ACC112 (cell line): ENCODE results near the gene FGF18.
"Not testable (repeated sequence)": the region's sequence is repeated elsewhere in the genome, so short reads cannot be mapped to it uniquely, and the experiment has no call there.

Source experiments
- H2AFZ ChIP-seq: fragments of 200-600 bp; sonication (generic); one replicate; pipeline ENCODE4 v1.6.0; 2017; ENCODE audit warnings: antibody characterized with exemption, low read length; ENCODE audit not compliant: unreplicated experiment
- H3K27ac ChIP-seq: fragments of 200-600 bp; sonication (generic); 2 replicates; pipeline ENCODE4 v1.5.1; 2014; ENCODE audit warnings: low read depth, mild to moderate bottlenecking, antibody characterized with exemption, low read length, moderate library complexity
- H3K27me3 ChIP-seq: fragments of 200-600 bp; sonication (generic); 2 replicates; pipeline ENCODE4 v1.6.1; 2014; ENCODE audit warnings: mild to moderate bottlenecking, antibody characterized with exemption, low read length, moderate library complexity, mixed read lengths; ENCODE audit not compliant: insufficient read depth
- H3K36me3 ChIP-seq: fragments of 200-600 bp; sonication (generic); 2 replicates; pipeline ENCODE4 v1.6.1; 2016; ENCODE audit warnings: mild to moderate bottlenecking, antibody characterized with exemption, low read length, moderate library complexity, mixed read lengths; ENCODE audit not compliant: insufficient read depth
- H3K4me1 ChIP-seq: fragments of 200-600 bp; sonication (generic); one replicate; pipeline ENCODE4 v1.6.1; 2016; ENCODE audit warnings: low read length, mixed read lengths; ENCODE audit not compliant: insufficient read depth, unreplicated experiment, control insufficient read depth
- H3K4me3 ChIP-seq: fragments of 200-600 bp; sonication (generic); 2 replicates; pipeline ENCODE4 v1.5.1; 2014; ENCODE audit warnings: mild to moderate bottlenecking, low read depth, low read length
- H3K79me2 ChIP-seq: fragments of 200-600 bp; sonication (generic); one replicate; pipeline ENCODE4 v1.6.0; 2016; ENCODE audit warnings: low read length; ENCODE audit not compliant: control insufficient read depth, unreplicated experiment, insufficient read depth

FGF18 gene

DNA sequence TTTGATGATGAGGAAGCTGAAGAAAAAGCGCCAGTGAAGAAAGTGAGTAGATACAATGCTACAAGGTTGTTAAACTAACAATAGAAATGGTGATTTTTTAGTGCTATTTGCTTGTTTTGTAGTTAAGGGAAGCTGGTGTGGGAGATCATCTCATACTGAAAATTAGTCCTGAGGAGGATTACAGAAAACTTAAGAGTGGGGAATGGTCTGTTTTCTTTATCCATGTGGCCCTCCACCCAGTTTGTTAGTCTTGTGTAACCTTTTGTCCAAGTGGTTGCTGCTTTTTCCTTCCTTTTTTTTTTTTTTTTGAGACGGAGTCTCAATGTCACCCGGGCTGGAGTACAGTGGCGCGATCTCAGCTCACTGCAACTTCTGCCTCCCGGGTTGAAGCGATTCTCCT, 19.3 kb upstream of the FGF18 start:
- H2AFZ ChIP-seq = no peak overlapping the region
- no peak overlapping the region for H3K4me3 ChIP-seq
- H3K27ac ChIP-seq = no peak overlapping the region
- H3K4me1 ChIP-seq = peaks cover 4% of the 10 kb centered on the region
- peaks cover 56% of the 10 kb centered on the region for H3K36me3 ChIP-seq
- H3K79me2 ChIP-seq = peaks cover 70% of the 10 kb centered on the region
- H3K27me3 ChIP-seq = no peaks in the 10 kb centered on the region

- H3K4me3 ChIP-seq = no peak overlapping the region
Observed at GRCh38 chr5:171401167-171401947, 18.1 kb upstream of the FGF18 start.

GRCh38 chr5:171402751-171403150, 16.7 kb upstream of the FGF18 start:
- Histone ChIP-seq H3K79me2 (peaks cover 69% of the 10 kb centered on the region), H3K4me1 (peaks cover 29% of the 10 kb centered on the region), H3K36me3 (peaks cover 64% of the 10 kb centered on the region)
- not testable (repeated sequence) for H3K4me3 ChIP-seq, H2AFZ ChIP-seq, H3K27me3 ChIP-seq, H3K27ac ChIP-seq

More at GRCh38 chr5:171401167-171401947, 18.1 kb upstream of the FGF18 start:
- H3K27ac ChIP-seq = no peak overlapping the region
- H3K36me3 ChIP-seq = peaks cover 60% of the 10 kb centered on the region
- peaks cover 16% of the 10 kb centered on the region for H3K4me1 ChIP-seq
- peaks cover 70% of the 10 kb centered on the region for H3K79me2 ChIP-seq
- no peak overlapping the region for H2AFZ ChIP-seq
- H3K27me3 ChIP-seq = no peaks in the 10 kb centered on the region

DNA sequence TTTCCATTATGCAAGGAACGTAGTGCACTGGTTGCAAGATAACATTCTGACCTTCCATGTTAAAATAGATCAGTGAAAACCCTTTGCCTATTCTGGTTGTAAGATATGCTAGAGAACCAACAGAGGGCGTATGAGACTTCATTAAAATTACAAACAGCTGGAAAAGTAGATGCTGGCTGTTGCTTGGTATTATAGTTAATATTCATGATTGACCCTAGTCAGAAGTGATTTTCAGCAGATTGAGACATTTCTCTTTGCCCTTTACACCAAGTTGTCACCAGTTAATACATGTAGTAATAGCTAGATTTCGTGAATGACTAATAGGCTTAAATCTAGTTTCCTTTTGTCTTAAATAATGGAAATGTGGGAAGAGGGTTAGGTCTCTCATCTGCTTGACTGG, 13.8 kb upstream of the FGF18 start:
- Histone ChIP-seq H3K4me1 (peaks cover 51% of the 10 kb centered on the region), H3K36me3 (peaks cover 60% of the 10 kb centered on the region), H3K27ac (peak overlapping the region; percentile 11), H3K79me2 (peaks cover 59% of the 10 kb centered on the region), H3K27me3 (no peaks in the 10 kb centered on the region), H2AFZ (no peak overlapping the region), H3K4me3 (no peak overlapping the region)

DNA sequence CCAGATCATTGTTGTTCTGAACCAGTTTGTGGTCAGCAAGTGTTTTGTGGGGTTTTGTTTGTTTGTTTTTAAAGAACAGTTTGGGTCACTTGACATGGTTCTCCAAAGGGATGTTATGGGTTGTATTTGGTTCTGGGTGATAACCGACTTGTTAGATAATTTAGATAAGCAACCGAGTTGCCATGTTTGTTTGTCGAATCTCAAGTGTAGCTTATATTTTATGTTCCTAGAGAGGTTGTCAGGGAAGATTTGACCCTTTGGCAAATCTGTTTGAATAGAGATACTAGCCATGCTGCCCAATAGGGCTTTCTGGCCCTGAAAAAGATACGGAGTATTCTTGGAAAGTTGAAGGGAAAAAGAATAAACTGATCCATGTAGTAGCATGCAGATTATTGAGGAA, 12.2 kb upstream of the FGF18 start:
- Histone ChIP-seq H3K36me3 (peaks cover 58% of the 10 kb centered on the region), H3K27me3 (no peaks in the 10 kb centered on the region), H3K27ac (no peak overlapping the region), H3K79me2 (peaks cover 52% of the 10 kb centered on the region), H3K4me3 (no peak overlapping the region), H3K4me1 (peaks cover 51% of the 10 kb centered on the region), H2AFZ (no peak overlapping the region)

DNA sequence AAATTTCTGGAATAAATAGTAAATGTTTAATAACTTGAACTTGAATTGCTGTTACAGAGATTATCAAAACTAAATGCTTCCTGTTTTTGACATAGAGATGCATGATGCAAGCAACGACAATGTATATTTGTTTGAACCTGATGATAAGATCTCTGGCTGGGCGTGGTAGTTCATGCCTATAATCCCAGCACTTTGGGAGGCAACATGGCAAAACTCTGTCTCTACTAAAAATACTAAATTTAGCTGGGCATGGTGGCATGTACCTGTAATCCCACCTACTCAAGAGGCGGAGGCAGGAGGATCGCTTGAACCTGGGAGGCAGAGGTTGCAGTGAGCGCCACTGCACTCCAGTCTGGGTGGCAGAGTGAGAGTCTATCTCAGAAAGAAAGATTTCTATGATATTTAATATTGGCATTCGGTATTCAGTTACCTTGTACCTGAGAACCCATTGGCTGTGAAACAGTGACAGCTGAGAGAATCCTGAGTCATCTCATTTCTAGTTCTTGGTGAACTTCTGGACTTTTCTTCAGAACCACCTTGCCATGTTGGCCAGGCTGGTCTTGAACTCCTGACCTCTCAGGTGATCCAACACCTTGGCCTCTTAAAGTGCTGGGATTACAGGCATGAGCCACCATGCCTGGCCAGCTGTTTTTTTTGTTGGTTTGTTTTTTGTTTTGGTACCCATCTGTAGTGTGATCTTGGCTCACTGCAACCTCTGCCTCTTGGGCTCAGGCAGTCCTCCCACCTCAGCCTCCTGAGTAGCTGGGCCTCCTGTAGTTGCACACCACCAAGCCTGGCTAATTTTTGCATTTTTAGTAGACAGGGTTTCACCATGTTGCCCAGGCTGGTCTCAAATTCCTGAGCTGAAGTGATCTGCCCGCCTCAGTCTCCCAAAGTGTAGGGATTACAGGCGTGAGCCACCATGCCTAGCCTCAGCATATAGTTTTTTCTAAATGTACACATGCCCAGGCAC, 10.0 kb upstream of the FGF18 start:
- Histone ChIP-seq H3K27ac (no peak overlapping the region), H3K36me3 (peaks cover 66% of the 10 kb centered on the region)

DNA sequence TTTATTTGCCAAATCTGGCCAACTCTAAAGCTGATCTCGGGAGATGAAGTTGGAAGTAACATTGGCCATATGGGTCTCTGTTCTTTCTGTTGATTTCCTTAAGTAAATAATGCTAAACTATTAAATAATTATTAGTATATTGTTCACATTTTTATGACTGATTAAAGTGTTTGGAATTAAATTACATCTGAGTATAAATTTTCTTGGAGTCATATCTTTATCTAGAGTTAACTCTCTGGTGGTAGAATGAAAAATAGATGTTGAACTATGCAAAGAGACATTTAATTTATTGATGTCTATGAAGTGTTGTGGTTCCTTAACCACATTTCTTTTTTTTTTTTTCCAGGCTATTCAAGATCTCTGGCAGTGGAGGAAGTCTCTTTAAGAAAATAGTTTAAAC, 9.3 kb upstream of the FGF18 start:
- Histone ChIP-seq H3K36me3 (peaks cover 62% of the 10 kb centered on the region), H2AFZ (no peak overlapping the region)

More for the DNA sequence above, 10.0 kb upstream of the FGF18 start:
- Histone ChIP-seq H3K79me2 (peaks cover 52% of the 10 kb centered on the region), H3K27me3 (no peaks in the 10 kb centered on the region), H3K4me1 (peaks cover 51% of the 10 kb centered on the region), H3K4me3 (no peak overlapping the region), H2AFZ (no peak overlapping the region)

DNA sequence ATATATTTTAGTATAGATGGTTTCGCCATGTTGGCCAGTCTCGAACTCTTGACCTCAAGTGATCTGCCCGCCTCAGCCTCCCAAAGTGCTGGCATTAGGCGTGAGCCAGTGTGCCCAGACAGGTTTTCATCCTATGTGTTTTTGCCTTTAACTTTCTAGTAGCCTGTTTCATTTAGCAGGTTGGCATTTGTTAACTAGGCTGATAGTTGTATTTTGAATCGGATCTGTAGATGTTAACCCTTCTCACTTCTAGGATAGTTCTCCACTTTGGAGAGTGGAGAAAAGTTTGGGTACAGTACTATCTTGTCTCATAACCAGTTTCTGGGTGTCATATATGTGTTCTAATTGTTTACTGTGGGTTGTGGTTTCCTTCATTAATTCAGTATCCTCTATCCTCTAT, 7.3 kb upstream of the FGF18 start:
- H3K36me3 ChIP-seq = peaks cover 42% of the 10 kb centered on the region
- H3K27me3 ChIP-seq = no peaks in the 10 kb centered on the region
- no peak overlapping the region for H2AFZ ChIP-seq
- no peak overlapping the region for H3K27ac ChIP-seq
- peaks cover 29% of the 10 kb centered on the region for H3K79me2 ChIP-seq
- no peak overlapping the region for H3K4me3 ChIP-seq
- peaks cover 27% of the 10 kb centered on the region for H3K4me1 ChIP-seq

More for the DNA sequence above, 9.3 kb upstream of the FGF18 start:
- Histone ChIP-seq H3K79me2 (peaks cover 47% of the 10 kb centered on the region), H3K4me3 (no peak overlapping the region), H3K27ac (no peak overlapping the region), H3K4me1 (peaks cover 47% of the 10 kb centered on the region), H3K27me3 (no peaks in the 10 kb centered on the region)

- Histone ChIP-seq H3K27me3 (no peaks in the 10 kb centered on the region), H3K27ac (no peak overlapping the region), H2AFZ (no peak overlapping the region), H3K79me2 (peaks cover 17% of the 10 kb centered on the region), H3K4me1 (peaks cover 18% of the 10 kb centered on the region), H3K4me3 (no peak overlapping the region), H3K36me3 (peaks cover 31% of the 10 kb centered on the region)
Observed at GRCh38 chr5:171413153-171413910, 6.1 kb upstream of the FGF18 start.

- Histone ChIP-seq H3K79me2 (peaks cover 10% of the 10 kb centered on the region), H3K4me1 (peaks cover 13% of the 10 kb centered on the region), H3K36me3 (peaks cover 24% of the 10 kb centered on the region)
- H2AFZ ChIP-seq, H3K4me3 ChIP-seq, H3K27ac ChIP-seq, H3K27me3 ChIP-seq: not testable (repeated sequence)
Observed at GRCh38 chr5:171413993-171414392, 5.5 kb upstream of the FGF18 start.
